DND-41 (cell line): ENCODE results near the gene ATP6V1G1.

Experiments
- ATAC-seq: fragments of 200-7000 bp; cut with Tn5 transposase; 3 replicates; pipeline ENCODE4 v1.9.1; 2021; ENCODE audit warnings: low read depth; ENCODE audit not compliant: insufficient read depth
- DNase-seq: peaks from one replicate; pipeline ENCODE4 v3.0.0-alpha.2; 2020
- H2AFZ ChIP-seq: 2 replicates; pipeline ENCODE4 v1.6.0; 2012; ENCODE audit warnings: low read depth, low read length
- H3K27ac ChIP-seq: 2 replicates; pipeline ENCODE4 v1.5.1; 2012; ENCODE audit warnings: low read length, inconsistent platforms
- H3K27me3 ChIP-seq: fragments of 200-600 bp; sonication (generic); 2 replicates; pipeline ENCODE4 v1.6.0; 2012; ENCODE audit warnings: low read length, mild to moderate bottlenecking, inconsistent platforms; ENCODE audit not compliant: insufficient read depth, poor library complexity
- H3K36me3 ChIP-seq: 2 replicates; pipeline ENCODE4 v1.5.1; 2012; ENCODE audit warnings: low read length, inconsistent platforms; ENCODE audit not compliant: insufficient read depth
- H3K4me1 ChIP-seq: 2 replicates; pipeline ENCODE4 v1.5.1; 2012; ENCODE audit warnings: mild to moderate bottlenecking, low read length; ENCODE audit not compliant: insufficient read depth
- H3K4me2 ChIP-seq: 2 replicates; pipeline ENCODE4 v1.6.0; 2012; ENCODE audit warnings: mild to moderate bottlenecking, moderate library complexity, low read length, inconsistent platforms; ENCODE audit not compliant: insufficient read depth
- H3K4me3 ChIP-seq, 2 experiments: fragments of 200-600 bp in 1 of 2; shearing (Covaris generic) in 1 of 2; 2 replicates each; pipeline ENCODE4 v1.5.1; 2012 to 2016; ENCODE audit warnings: inconsistent platforms in 2 of 2, low read length in 2 of 2, mild to moderate bottlenecking in 2 of 2, low read depth in 1 of 2, moderate library complexity in 1 of 2
- H3K79me2 ChIP-seq: 2 replicates; pipeline ENCODE4 v1.6.0; 2012; ENCODE audit warnings: low read length, inconsistent platforms; ENCODE audit not compliant: insufficient read depth
- H3K9ac ChIP-seq: 2 replicates; pipeline ENCODE4 v1.6.0; 2012; ENCODE audit warnings: low read depth, mild to moderate bottlenecking, inconsistent platforms, low read length, moderate library complexity
- H3K9me3 ChIP-seq: 2 replicates; pipeline ENCODE4 v1.5.1; 2012; ENCODE audit warnings: low read length, moderate library complexity, mild to moderate bottlenecking, inconsistent platforms; ENCODE audit not compliant: insufficient read depth, severe bottlenecking
- H4K20me1 ChIP-seq: 2 replicates; pipeline ENCODE4 v1.6.0; 2012; ENCODE audit warnings: low read length; ENCODE audit not compliant: insufficient read depth
- EZH2 ChIP-seq: IDR thresholded peaks from 3 replicates; pipeline ENCODE4 v1.6.1; 2012; ENCODE audit warnings: borderline replicate concordance, low read depth, mild to moderate bottlenecking, moderate library complexity, low read length, inconsistent platforms; ENCODE audit not compliant: severe bottlenecking
- TF ChIP-seq, protein P1 (sequence below): IDR thresholded peaks from 2 replicates; pipeline ENCODE4 v1.5.1; 2012; ENCODE audit warnings: borderline replicate concordance, low read length, moderate library complexity, mild to moderate bottlenecking; ENCODE audit not compliant: poor library complexity, severe bottlenecking; ENCODE audit errors: extremely low read depth

The ATP6V1G1 gene, protein sequence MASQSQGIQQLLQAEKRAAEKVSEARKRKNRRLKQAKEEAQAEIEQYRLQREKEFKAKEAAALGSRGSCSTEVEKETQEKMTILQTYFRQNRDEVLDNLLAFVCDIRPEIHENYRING

GRCh38 chr9:114587345-114588202 is at the start of gene ATP6V1G1:
ATP6V1G1 (plus strand) TSS chr9:114587769; CDS start chr9:114587839, 70 bp downstream.
- Histone ChIP-seq H3K4me2 (peak within 1 kb of the TSS; percentile 99), H4K20me1 (peaks cover 30% of the 10 kb centered on the region), H3K79me2 (peaks cover 53% of the 10 kb centered on the region), H3K4me3 (peak within 1 kb of the TSS; percentile 68 to 77; a peak in 3 of 4 replicates), H2AFZ (peak within 1 kb of the TSS; percentile 89), H3K27ac (peak within 1 kb of the TSS; percentile 87), H3K36me3 (peaks cover 17% of the 10 kb centered on the region), H3K9ac (peak within 1 kb of the TSS; percentile 87), H3K27me3 (no peaks in the 10 kb centered on the region), H3K4me1 (peaks cover 45% of the 10 kb centered on the region), H3K9me3 (no peaks in the 10 kb centered on the region)
- peak; percentile 98 for DNase-seq
- no peak for TF ChIP-seq EZH2
- TF ChIP-seq, protein P1, sequence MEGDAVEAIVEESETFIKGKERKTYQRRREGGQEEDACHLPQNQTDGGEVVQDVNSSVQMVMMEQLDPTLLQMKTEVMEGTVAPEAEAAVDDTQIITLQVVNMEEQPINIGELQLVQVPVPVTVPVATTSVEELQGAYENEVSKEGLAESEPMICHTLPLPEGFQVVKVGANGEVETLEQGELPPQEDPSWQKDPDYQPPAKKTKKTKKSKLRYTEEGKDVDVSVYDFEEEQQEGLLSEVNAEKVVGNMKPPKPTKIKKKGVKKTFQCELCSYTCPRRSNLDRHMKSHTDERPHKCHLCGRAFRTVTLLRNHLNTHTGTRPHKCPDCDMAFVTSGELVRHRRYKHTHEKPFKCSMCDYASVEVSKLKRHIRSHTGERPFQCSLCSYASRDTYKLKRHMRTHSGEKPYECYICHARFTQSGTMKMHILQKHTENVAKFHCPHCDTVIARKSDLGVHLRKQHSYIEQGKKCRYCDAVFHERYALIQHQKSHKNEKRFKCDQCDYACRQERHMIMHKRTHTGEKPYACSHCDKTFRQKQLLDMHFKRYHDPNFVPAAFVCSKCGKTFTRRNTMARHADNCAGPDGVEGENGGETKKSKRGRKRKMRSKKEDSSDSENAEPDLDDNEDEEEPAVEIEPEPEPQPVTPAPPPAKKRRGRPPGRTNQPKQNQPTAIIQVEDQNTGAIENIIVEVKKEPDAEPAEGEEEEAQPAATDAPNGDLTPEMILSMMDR = no peak
- ATAC-seq = peak; percentile 96

- no peak overlapping the region for H2AFZ ChIP-seq
- ATAC-seq = no peak
- H3K4me3 ChIP-seq = no peak overlapping the region
Measured at GRCh38 chr9:114538241-114538640, 49.3 kb upstream of the ATP6V1G1 start.

GRCh38 chr9:114539701-114540380 is 47.7 kb upstream of the ATP6V1G1 start:
- no peak overlapping the region for H2AFZ ChIP-seq

More at GRCh38 chr9:114538241-114538640, 49.3 kb upstream of the ATP6V1G1 start:
- H3K27ac ChIP-seq = no peak overlapping the region
- no peaks in the 10 kb centered on the region for H3K36me3 ChIP-seq
- peaks cover 4% of the 10 kb centered on the region for H3K27me3 ChIP-seq
- H3K4me1 ChIP-seq = no peaks in the 10 kb centered on the region
- no peaks in the 10 kb centered on the region for H4K20me1 ChIP-seq
- TF ChIP-seq, protein P1 = peak; percentile 21
- TF ChIP-seq EZH2 = no peak
- H3K4me2 ChIP-seq = no peak overlapping the region
- no peak overlapping the region for H3K9ac ChIP-seq
- H3K79me2 ChIP-seq = no peaks in the 10 kb centered on the region
- no peak for DNase-seq
- no peaks in the 10 kb centered on the region for H3K9me3 ChIP-seq

More at GRCh38 chr9:114539701-114540380, 47.7 kb upstream of the ATP6V1G1 start:
- peaks cover 12% of the 10 kb centered on the region for H3K27me3 ChIP-seq
- ATAC-seq = no peak
- DNase-seq = no peak
- no peak overlapping the region for H3K9ac ChIP-seq
- no peaks in the 10 kb centered on the region for H3K4me1 ChIP-seq
- no peak for TF ChIP-seq EZH2
- TF ChIP-seq, protein P1 = no peak
- no peaks in the 10 kb centered on the region for H3K79me2 ChIP-seq
- no peak overlapping the region for H3K4me2 ChIP-seq
- H3K36me3 ChIP-seq = no peaks in the 10 kb centered on the region
- no peak overlapping the region for H3K27ac ChIP-seq
- H3K9me3 ChIP-seq = no peaks in the 10 kb centered on the region
- no peak overlapping the region for H3K4me3 ChIP-seq
- no peaks in the 10 kb centered on the region for H4K20me1 ChIP-seq
